Activated CD4-positive, CD25-positive, alpha-beta regulatory T cell treated with anti-CD3 and anti-CD28 coated beads, Interleukin-2, amount 50 U/mL, for 16 hours (primary cell): ENCODE measurements around the gene RNF223.
A peak's percentile ranks its signal among the peaks of the same experiment; 100 is the strongest.

Experiments used
- DNase-seq: peaks from one replicate; pipeline ENCODE4 v3.0.0-alpha.2; 2020; ENCODE audit warnings: low read depth, low spot score

RNF223 gene

GRCh38 chr1:1046243-1046642 is 27.9 kb downstream of the RNF223 start:
- DNase-seq: no peak

GRCh38 chr1:1045129-1045528 is 29.0 kb downstream of the RNF223 start:
- no peak for DNase-seq

DNA sequence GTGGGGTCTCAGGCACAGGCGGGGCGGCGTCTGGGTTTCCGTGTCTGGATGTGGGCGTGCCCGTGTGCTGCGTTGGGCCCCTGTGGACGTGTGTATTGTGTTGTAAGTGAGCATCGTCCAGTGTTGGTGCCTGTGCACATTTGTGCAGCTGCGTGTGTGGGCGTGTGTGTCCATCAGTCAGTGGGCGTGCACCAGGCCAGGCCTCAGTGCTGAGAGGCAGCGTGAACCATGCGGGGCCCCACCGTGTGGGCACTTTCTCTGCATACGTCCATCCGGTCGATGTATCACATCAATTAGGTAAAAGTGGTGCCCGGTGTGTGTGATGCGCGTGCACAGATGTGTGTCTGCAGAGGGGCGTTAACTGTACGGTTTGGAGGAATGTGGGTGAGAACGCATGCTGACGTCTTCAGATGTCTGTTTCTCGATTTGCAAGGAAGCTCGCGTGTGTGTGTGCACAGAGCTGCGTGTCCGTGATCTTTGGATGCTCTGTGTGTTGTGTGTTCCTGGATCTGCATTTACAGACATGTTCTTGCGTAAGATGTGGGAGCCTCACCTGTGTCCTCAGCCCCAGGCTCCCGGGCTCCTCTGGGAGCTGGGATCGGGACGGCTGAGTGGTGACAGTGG is 29.5 kb downstream of the RNF223 start:
- DNase-seq: no peak

GRCh38 chr1:1043921-1044320 is 30.2 kb downstream of the RNF223 start:
- DNase-seq: no peak

- DNase-seq: no peak
These were observed 30.7 kb downstream of the RNF223 start for GRCh38 chr1:1043411-1043810.

DNA sequence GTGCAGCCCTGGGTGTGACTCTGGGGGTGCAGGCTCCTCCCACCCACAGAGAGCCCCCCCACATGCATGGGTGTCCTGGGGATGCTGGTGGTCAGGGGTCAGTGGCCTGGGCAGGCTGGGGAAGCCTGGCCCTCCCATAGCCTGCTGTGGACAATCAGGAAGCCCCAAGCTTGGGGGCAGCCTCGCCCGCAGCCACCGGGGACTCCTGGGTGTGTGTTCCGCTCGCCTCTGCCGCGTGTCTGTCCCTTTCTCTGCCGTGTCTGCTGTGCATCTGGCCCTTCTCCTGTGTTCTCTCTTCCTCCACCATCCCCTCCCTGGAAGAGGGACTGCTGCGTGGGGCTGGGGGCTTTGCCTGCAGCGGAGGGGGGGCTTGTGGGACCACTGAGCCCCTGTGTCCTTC is 31.3 kb downstream of the RNF223 start:
- DNase-seq: no peak

- no peak for DNase-seq
These were observed 32.2 kb downstream of the RNF223 start for GRCh38 chr1:1041873-1042272.

GRCh38 chr1:1041092-1041523 is 33.0 kb downstream of the RNF223 start:
- no peak for DNase-seq

DNA sequence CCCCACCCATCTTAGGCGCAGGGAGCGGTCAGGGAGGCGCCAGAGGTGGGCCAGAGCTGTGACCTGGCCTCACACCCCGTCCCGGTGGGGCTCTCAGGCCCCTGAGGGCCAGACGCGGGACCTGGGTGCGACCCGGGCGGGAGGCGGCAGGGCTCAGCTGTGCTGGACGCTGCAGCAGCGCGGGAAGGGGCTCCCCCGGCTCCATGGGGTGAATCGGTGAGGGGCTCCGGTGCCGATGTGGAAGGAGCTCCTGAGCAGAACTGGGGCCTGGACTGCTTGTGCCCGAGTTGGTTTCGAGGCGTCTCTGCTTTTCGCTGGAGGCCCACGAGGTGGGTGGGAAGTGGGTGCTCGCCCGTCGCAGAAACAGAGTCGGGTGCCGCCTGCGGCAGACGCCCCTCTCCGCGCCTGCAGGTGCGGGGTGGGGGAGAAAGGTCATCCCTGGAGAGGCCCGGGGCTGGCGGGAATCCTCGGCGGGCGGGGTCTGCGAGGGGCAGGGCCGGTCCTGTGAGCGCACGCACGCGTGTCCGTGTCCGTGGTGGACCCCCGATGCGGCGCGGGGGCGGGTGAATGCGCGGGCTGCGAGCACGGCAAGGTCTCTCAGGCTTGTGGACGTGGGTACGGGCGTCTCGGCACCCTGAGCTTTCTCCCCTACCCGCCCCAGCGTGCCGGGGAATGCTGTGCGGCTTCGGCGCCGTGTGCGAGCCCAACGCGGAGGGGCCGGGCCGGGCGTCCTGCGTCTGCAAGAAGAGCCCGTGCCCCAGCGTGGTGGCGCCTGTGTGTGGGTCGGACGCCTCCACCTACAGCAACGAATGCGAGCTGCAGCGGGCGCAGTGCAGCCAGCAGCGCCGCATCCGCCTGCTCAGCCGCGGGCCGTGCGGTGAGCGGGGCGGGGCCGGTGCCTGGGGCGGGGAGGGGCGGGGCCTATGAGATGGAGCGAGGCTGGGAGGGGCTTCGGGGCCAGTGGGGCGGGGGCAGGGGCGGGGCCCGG is 33.8 kb downstream of the RNF223 start:
- DNase-seq: peak; percentile 52

DNA sequence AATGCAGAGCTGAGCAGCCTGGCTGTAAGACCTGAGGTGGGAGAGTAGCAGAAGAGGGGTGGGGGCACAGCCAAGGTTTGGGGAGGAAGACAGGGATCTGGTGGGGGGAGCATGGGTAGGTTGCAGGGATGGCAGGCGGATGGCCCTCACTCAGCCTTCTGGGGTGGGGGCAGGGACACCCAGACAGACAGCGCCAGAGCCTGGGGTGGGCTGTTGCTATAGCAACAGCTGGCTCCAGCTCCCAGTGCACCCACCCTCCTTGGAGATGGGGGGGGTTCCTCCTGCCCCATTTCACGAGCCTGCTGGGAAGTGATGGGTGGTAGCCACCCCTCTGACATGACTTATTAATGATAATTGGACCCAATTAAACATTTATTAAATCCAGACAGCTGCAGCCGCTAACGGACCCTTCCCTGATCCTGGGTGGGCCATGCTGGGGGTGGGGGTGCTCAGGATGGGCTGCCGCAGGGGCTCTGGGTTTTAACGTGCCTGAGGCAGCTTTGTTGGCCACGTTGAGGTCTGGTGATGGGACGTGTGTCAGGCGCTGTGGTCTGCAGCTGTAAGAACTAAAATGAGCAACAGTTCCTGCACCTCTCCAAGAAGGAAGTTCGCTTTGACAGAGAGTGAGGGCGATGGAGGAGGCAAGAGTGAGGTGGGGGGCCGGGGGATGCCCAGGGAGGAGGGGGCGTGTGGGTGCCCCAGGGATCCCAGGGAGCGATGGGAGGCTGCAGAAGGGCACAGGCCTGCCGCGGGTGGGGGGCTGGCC is 34.8 kb downstream of the RNF223 start:
- no peak for DNase-seq

DNA sequence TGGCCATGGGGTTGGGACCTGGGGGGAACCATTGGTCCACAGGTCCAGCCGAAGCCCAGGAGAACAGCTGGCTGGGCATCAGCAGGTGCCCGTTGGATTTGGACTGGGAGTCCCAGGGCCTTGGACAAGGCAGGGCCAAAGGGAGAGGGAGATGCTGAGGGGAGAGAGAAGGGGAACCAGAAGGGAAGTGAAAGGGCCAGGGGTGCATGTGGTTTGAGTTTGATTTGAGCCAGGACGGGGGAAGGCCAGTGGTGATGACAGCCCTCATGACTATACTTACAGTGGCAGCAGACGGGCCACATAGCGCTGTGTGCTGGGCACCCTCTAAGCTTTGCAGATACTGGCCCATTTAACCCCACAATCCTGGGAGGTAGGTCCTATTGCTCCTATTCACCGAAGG is 35.4 kb downstream of the RNF223 start:
- no peak for DNase-seq

DNA sequence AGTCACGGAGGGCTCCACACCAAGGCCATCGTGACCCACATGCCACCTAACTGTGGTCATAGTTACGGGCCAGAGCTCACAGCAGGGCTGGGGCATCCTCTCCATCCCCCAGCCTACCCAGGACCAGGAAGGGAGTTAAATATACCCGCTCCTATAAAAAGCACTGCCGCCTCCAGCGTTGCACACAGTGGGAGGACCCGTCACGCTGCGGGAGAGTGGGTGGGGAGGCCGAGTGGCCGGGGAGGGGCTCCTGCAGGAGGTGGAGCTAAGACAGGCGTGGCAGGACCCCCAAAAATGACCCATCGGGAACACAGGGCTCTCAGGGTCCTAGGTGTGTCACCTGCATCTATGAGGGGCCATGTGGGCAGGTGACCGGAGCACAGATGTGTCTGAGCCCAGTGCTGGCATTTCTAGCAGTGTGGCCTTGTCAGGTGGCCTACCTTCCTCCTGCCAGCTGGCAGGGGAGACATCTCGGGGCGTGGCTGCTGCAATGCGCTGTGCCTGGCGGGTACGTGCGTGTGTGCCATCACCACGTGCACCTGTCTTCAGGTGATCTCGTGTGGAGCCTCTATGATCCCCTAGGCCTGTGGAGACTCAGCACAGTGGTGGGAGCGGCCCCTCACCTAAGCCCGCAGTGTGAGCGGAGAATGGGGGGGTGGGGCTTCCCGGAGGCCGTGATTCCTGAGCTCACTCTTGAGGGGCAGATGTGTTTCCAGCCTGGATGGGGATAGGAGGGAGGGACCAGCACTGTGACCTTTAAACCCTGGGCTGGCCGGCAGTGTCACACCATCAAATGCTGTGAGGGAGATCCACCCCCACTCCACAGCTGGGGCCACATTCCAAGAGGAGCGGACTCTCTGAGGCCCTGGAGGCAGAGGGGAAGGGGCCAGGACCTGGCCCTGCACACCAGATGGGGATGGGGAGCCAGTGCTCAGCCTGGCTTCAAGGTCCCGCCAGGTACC is 36.5 kb downstream of the RNF223 start:
- DNase-seq: no peak

DNA sequence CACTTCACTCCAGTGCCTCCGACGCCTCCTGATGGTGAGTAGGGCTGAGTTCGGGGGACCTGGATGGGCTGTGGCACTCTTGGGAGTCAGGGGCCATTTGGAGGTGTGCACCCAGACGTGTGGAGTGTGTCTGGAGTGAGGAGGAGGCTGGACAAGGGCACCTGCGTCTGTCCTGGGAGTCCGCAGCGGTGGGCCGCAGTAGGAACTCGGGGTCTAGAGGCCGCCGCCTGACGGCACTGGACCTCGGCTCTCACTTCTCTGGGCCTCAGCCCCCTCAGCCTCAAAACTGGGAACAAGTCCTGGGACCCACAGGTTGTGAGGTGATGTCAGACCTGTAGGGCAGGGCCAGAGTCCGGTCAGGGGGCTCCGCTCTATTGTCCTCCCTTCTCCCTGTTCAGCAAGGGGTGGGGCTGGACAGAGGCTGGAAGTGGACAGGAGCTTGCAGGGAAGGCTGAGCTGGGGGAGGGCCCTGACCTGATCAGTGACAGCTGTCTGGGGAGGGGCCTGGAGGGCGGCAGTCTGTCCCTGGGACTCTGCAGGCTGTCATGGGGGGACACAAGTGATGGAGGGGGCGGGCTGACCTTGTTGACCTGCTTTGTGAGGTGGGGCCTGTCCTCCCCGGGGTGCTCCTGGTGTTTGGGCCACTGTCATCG is 38.7 kb downstream of the RNF223 start:
- no peak for DNase-seq

GRCh38 chr1:1034439-1034781 is 39.7 kb downstream of the RNF223 start:
- no peak for DNase-seq

DNA sequence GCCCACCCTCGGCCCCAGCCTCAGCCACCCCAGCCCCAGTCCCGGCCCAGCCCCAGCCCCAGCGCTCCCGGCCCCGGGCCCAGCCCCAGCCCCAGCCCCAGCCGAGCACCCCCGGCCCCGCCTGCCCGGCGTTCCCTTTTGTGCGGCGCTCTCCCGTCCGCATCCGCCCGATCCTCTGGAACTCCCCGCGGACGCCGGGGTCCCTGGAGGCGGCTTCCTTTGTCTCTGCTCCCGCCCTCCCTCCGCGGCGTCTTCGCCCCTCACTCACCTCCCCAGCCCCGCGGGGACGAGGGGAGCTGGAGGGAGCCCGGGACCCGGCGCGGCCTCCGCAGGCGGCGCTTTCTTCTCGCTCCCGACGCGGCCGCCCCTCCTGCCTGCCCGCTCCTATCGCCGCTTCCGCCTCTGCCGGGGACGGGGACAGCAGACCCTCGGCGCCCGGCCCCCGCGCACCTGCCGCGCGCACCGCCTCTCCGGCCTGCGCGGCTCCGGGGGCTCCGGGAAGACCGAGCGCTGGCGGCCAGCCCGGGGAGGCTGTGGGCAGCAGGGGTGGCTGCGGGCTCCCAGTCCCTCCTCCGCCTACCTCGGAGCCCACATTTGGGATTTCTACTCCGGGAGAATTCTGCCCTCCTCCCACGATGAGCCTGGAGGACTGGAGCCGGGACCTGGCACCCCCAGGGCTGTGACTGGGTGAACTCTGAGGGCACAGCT is 40.2 kb downstream of the RNF223 start:
- DNase-seq: no peak

- peak; percentile 73 for DNase-seq
These were observed 41.0 kb downstream of the RNF223 start for GRCh38 chr1:1033009-1033587.

GRCh38 chr1:1032424-1032823 is 41.7 kb downstream of the RNF223 start:
- no peak for DNase-seq

GRCh38 chr1:1031659-1032235 is 42.4 kb downstream of the RNF223 start:
- DNase-seq: no peak
